Right atrium auricular region (tissue), 2 donors: ENCODE data around the gene HYDIN. TPM values are rescaled to one million over a fixed set of nuclear protein-coding genes. Genes with fewer than 3 reads are reported as not detected.

ENCODE experiments used
- DNase-seq: peaks from one replicate; pipeline ENCODE4 v3.0.0-alpha.2; 2019; ENCODE audit warnings: low spot score
- H3K27ac ChIP-seq, 2 donors: fragments of 200-600 bp; sonication (generic); 1 replicate in 1 of 2; 2 replicates in 1 of 2; pipeline ENCODE4 v1.5.1; 2016 to 2019
- H3K27me3 ChIP-seq, 2 donors: fragments of 200-600 bp; sonication (generic); one replicate each; pipeline versions ENCODE4 v1.5.1 to v1.6.0; 2017 to 2019
- H3K36me3 ChIP-seq: fragments of 200-600 bp; sonication (generic); one replicate; pipeline ENCODE4 v1.5.1; 2016
- H3K4me1 ChIP-seq, 2 donors: fragments of 200-600 bp; sonication (generic); one replicate each; pipeline versions ENCODE4 v1.5.1 to v1.6.0; 2017 to 2019
- H3K4me3 ChIP-seq, 2 donors: fragments of 200-600 bp; sonication (generic); 1 replicate in 1 of 2; 2 replicates in 1 of 2; pipeline ENCODE4 v1.5.1; 2017 to 2019; ENCODE audit warnings: mild to moderate bottlenecking in 1 of 2, moderate library complexity in 1 of 2
- H3K9me3 ChIP-seq, 2 donors: fragments of 200-600 bp; sonication (generic); one replicate each; pipeline ENCODE4 v1.5.1; 2019
- total RNA-seq, 2 donors: library from RNA; depleted of rRNA; stranded (reverse); fragments of >200 nt; gene quantifications; one replicate each; pipeline ENCODE4 v1.1.0, GENCODE V29; 2016
- TF ChIP-seq, protein P1 (sequence below), 2 donors: fragments of 200-600 bp; sonication (generic); IDR thresholded peaks; one replicate each; pipeline ENCODE4 v1.5.1; 2019; ENCODE audit warnings: antibody characterized with exemption in 2 of 2

HYDIN gene
- total RNA-seq, 2 donors from 2014 or later: 1.2 to 3.8 TPM

DNA sequence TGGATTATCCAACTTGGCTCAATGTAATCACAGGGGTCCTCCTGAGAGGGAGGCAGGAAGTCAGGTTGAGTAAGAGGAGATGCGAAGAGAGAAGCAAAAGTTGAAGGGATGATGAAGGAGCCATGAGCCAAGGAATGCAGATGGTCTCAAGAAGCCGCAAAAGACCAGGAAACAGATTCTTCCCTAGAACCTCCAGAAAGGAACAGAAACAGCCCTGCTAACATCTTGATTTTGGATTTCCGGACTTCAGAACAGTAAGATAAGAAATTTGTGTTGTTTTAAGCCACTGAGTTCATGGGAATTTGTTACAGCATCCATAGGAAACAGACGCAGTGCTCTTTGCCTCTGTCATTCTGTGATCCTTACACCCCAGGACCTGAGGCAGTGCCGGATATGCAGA is 31.9 kb upstream of the HYDIN start:
- H3K9me3 ChIP-seq: no peaks in the 10 kb centered on the region
- H3K4me3 ChIP-seq: no peak overlapping the region
- H3K4me1 ChIP-seq: no peaks in the 10 kb centered on the region
- no peak for DNase-seq
- no peaks in the 10 kb centered on the region for H3K36me3 ChIP-seq
- TF ChIP-seq, protein P1, sequence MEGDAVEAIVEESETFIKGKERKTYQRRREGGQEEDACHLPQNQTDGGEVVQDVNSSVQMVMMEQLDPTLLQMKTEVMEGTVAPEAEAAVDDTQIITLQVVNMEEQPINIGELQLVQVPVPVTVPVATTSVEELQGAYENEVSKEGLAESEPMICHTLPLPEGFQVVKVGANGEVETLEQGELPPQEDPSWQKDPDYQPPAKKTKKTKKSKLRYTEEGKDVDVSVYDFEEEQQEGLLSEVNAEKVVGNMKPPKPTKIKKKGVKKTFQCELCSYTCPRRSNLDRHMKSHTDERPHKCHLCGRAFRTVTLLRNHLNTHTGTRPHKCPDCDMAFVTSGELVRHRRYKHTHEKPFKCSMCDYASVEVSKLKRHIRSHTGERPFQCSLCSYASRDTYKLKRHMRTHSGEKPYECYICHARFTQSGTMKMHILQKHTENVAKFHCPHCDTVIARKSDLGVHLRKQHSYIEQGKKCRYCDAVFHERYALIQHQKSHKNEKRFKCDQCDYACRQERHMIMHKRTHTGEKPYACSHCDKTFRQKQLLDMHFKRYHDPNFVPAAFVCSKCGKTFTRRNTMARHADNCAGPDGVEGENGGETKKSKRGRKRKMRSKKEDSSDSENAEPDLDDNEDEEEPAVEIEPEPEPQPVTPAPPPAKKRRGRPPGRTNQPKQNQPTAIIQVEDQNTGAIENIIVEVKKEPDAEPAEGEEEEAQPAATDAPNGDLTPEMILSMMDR (IDR thresholded peaks at IDR 0.05): no peak
- no peak overlapping the region for H3K27ac ChIP-seq
- H3K27me3 ChIP-seq: no peaks in the 10 kb centered on the region

DNA sequence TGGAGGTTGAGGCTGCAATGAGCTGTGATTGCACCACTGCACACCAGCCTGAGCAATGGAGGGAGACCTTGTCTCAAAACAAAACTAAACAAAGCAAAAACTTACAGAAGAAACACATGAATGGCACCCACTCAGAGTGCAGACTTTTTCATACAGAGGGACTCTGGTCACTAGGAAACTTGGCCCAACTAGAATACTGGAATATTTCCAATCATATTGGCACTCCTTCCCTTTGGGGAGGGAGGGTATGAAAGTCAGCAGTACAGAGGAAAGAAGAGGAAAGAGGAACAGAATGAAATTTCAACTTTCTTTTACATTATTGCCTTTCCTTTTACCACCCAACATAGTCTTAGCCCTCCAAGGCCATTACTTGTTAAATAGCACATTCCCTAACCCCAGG is 30.5 kb upstream of the HYDIN start:
- no peak for DNase-seq
- no peak overlapping the region for H3K4me3 ChIP-seq
- no peaks in the 10 kb centered on the region for H3K4me1 ChIP-seq
- no peaks in the 10 kb centered on the region for H3K9me3 ChIP-seq
- no peaks in the 10 kb centered on the region for H3K36me3 ChIP-seq
- TF ChIP-seq, protein P1 (IDR thresholded peaks at IDR 0.05): no peak
- H3K27me3 ChIP-seq: no peaks in the 10 kb centered on the region
- no peak overlapping the region for H3K27ac ChIP-seq

DNA sequence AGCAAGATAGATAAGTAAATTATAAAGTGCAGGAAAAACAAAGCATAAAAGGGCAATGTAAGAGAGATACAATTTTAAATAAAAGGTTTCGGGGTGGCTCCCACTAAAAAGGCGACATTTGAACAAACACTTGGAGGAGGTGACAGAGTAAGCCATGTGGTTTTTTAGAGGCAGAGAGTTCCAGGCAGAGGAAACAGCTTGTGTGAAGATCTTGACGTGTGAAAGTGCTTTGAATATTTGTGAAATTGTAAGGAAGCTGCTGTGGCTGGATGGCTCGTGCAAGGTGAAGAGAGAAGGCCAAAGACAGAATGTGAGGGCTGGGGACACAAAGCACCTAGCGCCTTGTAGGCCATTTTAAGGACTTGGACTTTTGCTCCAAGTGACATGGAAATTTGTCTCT is 28.6 kb upstream of the HYDIN start:
- no peaks in the 10 kb centered on the region for H3K4me1 ChIP-seq
- TF ChIP-seq, protein P1 (IDR thresholded peaks at IDR 0.05): no peak
- H3K9me3 ChIP-seq: no peaks in the 10 kb centered on the region
- no peaks in the 10 kb centered on the region for H3K36me3 ChIP-seq
- no peak overlapping the region for H3K4me3 ChIP-seq
- H3K27ac ChIP-seq: no peak overlapping the region
- H3K27me3 ChIP-seq: no peaks in the 10 kb centered on the region
- DNase-seq: no peak

DNA sequence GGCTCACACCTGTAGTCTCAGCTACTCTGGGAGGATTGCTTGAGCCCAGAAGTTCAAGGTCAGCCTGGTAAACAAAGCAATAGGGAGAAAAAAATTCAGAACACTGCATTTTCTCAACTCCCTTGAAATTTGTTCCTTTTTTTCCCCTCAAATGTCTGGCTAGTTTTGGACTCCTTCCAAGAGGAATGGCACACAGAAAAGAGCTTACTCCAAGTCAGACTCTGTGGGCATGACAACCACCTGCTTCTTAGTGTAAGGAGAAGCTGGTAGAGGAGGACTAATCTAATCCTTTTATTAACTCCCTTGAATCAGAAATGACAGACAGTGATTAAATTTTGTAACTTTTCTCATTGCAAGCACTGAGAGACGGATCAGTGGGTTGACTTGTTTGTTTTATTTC is 27.9 kb upstream of the HYDIN start:
- Histone ChIP-seq H3K27me3 (no peaks in the 10 kb centered on the region), H3K9me3 (no peaks in the 10 kb centered on the region), H3K36me3 (no peaks in the 10 kb centered on the region), H3K4me1 (no peaks in the 10 kb centered on the region), H3K27ac (no peak overlapping the region), H3K4me3 (no peak overlapping the region)
- TF ChIP-seq, protein P1 (IDR thresholded peaks at IDR 0.05): no peak
- DNase-seq: no peak

DNA sequence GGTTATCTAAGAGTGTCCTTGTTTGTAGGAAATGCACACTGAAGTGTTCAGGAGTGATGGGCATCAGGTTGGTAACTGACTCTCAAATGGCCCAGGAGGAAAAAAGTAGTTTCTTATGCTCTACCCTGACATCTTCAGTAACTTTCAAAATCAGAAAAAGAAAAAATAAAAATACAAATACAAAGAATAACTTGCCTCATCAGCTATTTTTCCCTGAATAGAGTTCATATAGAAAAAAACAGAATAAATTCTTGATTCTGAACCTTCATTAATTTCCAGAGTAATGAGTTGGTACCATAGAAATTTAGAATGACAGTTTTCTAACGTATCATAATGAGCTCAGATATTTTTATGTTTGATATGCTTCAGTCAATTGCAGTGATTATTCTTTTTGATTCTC is 27.2 kb upstream of the HYDIN start:
- H3K9me3 ChIP-seq: no peaks in the 10 kb centered on the region
- no peak overlapping the region for H3K27ac ChIP-seq
- H3K36me3 ChIP-seq: no peaks in the 10 kb centered on the region
- H3K4me1 ChIP-seq: no peaks in the 10 kb centered on the region
- no peak overlapping the region for H3K4me3 ChIP-seq
- no peaks in the 10 kb centered on the region for H3K27me3 ChIP-seq
- TF ChIP-seq, protein P1 (IDR thresholded peaks at IDR 0.05): no peak
- DNase-seq: no peak

DNA sequence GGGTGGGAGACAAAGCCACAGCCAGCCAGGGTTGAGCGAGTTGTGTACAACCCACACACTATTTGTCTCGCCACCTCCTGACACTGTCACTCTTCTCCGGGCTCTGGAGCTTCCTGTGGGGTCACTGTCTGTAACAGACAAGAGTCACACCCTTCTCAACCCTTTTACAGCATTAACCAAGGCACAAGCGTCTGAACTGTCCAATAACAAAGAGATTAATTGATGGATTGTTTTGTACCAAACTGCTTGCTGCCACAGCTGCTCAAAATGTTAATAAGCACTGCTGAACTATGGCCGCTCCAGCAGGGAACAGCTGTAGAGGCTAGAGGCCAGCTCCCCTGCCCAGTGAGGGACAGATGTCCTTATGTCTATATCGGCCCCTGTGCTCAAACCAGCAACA is 25.2 kb upstream of the HYDIN start:
- DNase-seq: no peak
- TF ChIP-seq, protein P1 (IDR thresholded peaks at IDR 0.05): no peak
- Histone ChIP-seq H3K9me3 (no peaks in the 10 kb centered on the region), H3K27me3 (no peaks in the 10 kb centered on the region), H3K4me3 (no peak overlapping the region), H3K36me3 (no peaks in the 10 kb centered on the region), H3K4me1 (no peaks in the 10 kb centered on the region), H3K27ac (no peak overlapping the region)
